GM19455 (cell line): ENCODE data around the gene NDE1.
"Not testable (repeated sequence)": the region's sequence is repeated elsewhere in the genome, so short reads cannot be mapped to it uniquely, and the experiment has no call there.

ENCODE experiments used
- ATAC-seq: cut with Tn5 transposase; IDR thresholded peaks from one replicate; pipeline ENCODE4 v1.9.1; 2021; ENCODE audit not compliant: unreplicated experiment

NDE1 gene

DNA sequence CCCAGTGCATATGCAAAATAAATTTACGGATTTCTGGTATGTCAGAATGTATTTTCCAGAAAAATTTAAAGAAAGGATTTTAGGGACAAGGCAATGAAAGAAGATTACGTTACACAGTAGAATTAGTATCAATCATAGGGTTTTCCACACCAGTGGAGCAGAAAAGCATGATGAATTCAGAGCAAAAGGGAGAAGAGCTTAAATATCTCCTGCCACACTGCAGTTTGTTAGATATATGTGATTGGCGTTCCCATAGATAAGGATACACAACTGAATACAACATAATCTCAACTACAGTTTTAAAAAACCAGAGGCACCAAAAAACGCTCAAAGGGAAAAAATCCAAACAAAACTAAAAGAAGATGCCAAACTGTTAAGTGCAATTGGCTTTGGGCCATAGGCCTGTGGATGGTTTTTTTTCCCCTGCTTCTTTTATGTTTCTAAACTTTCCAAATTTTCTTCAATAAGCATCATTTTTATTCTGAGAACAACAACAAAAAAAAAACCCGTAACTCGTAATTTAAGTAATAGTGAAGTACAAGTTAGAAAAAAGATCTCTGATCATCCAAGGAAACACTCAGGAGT lies 29.3 kb upstream of the NDE1 start:
- no peak for ATAC-seq

DNA sequence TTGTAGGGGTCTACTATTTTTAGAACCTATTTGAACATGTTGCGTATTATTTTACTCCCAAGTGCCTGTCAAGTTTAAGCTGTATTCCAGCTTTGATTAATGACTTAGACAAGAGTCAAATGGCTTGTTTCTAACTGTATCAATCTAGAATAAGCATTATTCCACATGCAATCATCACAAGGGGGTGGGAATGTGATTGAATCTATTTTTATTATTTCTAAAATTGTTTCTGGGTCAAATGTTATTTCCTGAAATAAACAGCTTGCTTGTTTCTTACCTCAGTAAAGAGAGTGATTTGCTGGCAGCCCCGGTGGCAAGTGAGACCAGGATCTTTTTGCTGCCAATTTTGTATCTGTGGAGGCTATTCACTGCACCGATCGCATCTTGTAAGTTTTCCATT lies 28.6 kb upstream of the NDE1 start:
- no peak for ATAC-seq

DNA sequence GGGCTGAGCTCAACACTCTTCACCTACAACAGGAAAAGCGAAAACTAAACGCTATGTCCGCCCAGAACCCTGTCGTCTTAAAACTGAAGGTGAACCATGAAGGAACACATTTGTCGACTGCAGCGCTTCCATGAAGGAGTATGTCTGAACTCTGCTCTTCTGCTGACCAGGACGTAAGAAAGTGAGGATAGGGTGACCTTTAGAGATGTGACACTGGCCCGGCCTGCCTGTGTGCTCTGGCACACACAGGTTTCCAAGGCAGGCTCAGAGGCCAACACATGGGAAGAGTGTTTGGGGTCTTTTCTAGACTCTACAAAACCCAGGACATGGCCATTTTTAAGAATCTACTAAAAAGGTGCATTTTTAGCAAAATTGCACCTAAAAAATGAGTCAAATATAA lies 28.2 kb upstream of the NDE1 start:
- no peak for ATAC-seq

DNA sequence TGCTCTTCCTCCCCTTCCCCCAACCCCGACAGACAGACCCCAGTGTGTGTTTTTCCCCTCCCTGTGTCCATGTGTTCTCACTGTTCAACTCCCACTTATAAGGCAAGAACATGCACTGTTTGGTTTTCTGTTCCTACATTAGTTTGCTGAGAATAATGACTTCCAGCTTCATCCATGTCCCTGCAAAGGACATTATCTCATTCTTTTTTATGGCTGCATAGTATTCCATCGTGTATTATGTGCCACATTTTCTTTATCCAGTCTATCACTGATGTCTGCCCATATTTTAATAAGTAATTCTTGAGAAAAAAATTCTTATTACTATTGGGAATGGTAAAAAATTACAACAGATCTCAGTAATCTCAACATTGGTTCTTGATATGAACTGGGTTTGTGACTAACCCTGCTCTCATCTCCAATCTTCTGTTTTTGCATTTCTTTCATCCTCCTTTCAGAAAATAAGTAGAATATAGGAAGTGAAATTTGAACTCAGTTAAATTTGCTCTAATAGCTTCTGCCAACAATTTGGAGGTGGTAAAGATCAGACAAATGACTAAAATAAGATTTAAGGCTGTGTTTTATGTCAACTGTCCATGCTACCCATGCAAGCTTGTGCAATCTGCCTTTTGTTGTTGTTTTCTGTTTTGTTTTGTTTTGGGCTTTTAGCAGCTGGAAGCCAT lies 18.2 kb upstream of the NDE1 start:
- ATAC-seq, result no peak

DNA sequence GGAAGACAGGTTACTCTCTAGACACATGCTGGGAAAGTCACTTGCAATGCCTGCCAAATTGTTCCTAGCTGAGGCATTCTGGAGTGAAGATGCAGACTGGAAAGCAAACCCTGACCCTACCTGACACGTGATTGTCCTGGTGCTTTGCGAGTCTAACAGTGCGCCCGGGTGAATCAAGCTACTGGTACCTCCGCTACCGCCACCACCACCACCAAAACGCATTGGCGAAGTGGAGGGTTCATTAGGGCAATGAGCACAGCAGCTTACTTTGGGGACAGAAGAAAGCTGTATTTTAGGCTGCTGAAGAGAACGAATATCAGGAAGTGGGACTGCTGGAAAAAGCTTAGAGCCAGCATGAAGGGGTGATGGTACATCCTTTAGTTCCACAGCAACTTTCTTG lies 14.1 kb upstream of the NDE1 start:
- no peak for ATAC-seq

DNA sequence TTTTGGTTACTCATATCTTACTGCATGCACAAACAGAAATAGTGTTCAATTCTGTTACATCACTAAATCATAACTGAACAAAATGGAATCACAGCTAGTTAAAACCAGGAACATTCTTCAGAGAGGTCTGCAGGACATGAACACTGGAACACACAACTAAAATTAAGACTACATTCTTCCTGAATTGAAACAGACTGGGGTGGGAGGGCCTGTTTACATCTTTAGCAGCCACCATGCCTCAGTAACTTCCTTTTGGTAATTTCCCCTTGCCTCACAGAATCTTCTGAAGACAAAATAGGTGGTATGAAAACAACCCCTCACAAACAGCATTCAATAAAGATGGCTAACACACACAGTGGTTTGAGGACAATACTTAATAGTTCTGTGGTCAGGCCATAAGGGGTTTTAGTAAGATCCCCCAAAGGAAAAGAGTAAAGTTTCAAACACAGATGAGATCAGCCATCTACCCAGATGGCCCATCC lies 13.6 kb upstream of the NDE1 start:
- no peak for ATAC-seq

DNA sequence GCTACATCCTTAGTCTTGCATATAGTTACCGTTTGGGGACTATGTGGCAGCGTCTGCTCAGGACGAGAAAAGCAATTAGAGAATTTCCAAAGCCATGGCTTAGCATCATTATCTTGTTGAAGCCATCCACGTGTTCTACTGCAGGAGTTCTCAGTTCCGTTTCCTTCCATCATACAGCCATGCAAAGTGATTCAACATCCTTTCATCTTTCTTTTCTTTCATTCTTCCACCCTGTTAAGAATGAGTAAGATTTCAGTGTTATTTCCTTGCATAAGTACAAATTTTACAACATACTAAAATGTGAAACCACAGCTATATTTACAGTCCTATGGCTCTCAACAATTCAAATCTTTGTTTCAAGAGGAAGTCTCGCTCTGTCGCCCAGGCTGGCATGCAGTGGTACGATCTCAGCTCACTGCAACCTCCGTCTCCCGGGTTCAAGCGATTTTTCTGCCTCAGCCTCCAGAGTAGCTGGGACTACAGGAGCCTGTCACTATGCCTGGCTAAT lies 10.9 kb upstream of the NDE1 start:
- no peak for ATAC-seq

DNA sequence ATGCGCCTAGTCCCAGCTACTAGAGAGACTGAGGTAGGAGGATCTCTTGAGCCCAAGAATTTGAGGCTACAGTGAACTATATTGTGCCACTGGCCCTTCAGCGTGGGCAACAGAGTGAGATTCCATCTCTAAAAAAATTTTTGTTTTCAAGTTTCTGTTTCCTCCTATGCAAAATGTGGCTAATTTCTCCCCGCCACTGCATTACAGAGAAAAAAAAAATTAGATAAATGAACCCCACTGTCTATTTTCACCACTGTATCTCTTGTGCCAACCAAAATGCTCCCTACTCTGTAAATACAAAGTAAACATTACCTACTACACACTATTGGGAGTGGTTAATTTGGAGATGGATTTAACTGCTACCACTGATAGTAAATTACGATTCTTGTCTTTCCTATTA lies 9.1 kb upstream of the NDE1 start:
- no peak for ATAC-seq

DNA sequence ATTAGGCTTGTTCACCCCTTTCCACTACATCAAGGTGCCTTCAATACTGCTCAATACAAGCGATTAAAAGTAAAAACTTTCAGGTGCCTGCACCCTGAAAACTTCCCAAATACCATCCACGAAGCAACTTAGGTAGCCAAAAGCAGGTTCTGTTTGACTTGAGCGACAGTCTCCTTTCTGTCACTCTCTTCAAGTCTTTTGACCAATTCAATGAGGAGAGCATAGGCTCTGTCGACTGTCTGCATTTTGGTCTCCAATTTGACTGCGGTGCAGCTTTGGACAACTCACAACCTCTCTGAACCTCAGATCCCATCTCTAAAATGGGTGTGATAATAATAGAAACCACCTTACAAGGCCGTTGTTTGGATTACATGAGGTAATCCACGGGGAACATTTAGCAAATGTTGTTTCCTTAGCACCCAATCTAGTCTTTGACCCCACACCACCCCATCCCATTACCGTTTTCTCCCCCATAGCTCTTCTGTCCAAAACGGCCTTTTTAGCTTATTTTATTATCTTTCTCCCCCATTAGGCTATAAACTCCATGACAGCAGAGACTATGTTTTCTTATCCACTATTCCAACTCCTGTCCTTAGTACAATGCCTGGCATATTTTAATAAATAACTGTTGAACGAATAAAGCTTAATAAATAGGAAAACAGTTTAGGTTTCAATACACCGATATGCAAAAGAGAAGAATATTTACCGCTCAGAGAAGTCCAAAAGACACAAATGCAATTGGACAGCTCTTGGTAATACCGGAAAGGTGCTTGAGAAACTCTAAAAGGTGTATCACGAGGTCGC lies 8.1 kb upstream of the NDE1 start:
- no peak for ATAC-seq

DNA sequence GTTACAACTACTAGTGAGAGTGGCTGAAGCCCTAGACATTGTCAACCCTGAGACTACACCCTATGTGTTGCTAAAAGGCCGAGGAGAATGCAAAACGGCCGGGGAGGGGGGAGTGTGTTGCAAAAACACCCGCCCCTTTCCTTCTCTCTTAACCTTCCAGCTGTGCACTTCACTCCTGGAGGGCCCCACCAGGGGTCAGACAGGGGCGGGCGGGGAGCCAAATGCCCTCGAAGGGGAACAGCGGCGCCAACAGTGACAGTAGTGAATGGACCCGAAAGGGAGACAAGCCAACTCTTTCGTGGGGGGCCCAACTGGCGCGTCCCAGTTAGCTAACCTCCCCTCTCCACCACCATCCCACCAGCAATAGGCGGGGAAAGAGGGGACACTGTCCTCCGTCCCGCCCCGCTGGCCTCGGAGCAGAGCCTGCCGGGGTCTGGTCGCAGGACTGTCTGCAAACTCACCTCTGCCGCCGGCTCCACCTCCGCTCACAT lies 7.4 kb upstream of the NDE1 start:
- ATAC-seq, result peak; percentile 53

DNA sequence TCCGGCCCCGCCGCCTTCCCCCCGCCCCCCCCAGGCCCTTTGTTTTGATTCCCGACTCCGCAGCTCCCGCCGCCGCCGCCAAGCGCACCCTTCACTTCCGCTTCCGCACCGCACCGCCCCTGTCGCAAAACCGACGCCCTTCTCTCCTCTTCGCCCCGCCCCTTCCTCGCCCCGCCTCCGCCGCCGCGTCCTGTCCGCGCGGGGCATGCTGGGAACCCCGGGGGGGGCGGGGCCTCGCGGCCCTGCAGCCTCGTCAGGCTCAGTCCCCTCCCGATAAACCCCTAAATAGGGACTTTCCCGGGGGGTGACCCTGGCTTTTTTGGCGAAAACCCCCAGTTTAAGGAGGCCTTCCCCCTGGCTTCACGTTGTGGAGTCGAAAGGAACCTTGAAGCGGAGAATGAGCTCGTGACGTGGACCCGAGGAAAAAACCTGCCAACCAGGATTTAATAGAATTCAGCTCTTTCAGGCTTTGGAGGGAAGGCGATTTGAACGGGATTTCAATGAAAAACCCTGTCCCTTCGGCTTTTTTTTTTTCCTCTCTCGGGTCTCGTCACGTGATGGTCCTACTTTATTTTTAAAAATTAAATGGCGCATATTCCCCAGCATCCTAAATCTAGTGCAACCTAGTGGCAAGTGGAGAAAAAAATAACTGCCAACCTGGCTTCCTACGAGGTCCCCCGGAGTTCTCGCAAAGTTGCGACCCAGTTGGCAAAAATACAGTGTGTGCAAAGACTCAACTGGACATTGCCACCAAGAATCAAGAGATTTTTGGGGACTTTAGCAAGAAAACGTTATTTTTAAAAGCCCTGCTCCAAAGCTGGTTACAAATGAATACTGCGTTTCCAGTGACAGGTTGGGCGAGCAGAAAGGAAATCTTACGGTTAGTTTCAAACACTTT lies 6.7 kb upstream of the NDE1 start, which contains the start of gene MARF1:
Gene MARF1, minus strand, starts transcription at position 107 of the 898 bp plus-strand sequence. CDS start 3,921 bp downstream, outside the sequence.
- ATAC-seq, result peak; percentile 43

DNA sequence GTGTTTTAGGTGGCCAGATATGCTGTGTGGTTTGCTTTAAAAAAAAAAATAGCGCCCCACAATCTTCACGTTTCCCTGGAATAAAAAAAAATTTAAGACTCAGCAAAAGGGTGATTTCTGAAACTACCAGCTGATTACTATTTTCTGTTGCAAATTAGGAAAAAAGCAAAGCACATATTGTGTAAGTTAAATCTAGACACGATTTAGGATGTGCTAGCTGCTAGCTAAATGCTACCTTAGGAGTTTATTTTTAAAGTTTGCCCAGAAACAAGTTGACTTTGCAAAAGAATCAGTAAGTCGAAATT lies 6.1 kb upstream of the NDE1 start:
- no peak for ATAC-seq

DNA sequence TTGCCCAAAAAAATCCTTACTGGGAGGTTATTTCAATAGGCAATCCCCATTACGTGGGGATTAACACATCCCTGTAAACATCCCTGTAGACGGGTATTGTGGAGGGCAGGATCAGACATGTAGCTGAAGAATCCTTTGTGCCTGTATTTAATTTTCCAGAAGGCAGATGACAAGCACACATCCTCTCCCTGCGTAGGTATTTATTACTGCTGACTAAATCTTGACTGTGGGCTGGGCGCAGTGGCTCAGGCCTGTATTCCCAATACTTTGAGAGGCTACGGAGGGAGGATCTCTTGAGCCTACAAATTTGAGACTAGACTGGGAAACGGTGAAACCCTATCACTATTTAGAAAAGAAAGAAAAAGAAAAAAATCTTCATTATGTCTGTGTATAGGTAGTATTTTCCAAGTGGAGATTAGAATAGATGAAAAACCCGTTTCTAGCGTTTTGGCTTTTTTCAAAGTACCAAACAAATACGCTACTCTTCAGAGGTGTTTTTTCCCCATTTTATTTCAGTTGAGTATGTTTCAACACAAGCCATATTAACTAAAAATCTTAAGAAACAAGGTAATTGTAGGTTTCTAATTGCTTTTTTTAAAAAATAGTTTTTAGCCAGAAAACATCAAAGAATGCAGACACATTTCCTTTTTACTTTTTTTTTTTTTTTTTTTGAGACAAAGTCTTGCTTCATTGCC lies 5.6 kb upstream of the NDE1 start:
- ATAC-seq, result no peak

DNA sequence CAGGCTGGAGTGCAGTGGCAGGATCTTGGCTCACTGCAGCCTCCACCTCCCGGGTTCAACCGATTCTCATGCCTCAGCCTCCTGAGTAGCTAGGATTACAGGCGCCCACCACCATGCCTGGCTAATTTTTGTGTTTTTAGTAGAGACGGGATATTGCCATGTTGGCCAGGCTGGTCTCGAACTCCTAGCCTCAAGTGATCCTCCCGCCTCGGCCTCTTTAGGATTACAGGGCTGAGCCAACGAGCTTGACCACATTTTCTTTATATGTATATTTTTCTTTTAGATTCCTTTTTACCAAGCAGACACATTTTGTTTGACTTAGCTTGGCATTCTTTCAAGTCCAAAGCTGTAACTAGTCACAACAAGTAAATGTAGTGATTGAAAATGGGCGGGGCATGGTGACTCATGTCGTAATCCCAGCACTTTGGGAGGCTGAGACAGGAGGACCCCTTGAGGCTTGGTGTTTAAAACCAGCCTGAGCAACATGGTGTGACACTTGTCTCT lies 5.0 kb upstream of the NDE1 start:
- ATAC-seq, result not testable (repeated sequence)

DNA sequence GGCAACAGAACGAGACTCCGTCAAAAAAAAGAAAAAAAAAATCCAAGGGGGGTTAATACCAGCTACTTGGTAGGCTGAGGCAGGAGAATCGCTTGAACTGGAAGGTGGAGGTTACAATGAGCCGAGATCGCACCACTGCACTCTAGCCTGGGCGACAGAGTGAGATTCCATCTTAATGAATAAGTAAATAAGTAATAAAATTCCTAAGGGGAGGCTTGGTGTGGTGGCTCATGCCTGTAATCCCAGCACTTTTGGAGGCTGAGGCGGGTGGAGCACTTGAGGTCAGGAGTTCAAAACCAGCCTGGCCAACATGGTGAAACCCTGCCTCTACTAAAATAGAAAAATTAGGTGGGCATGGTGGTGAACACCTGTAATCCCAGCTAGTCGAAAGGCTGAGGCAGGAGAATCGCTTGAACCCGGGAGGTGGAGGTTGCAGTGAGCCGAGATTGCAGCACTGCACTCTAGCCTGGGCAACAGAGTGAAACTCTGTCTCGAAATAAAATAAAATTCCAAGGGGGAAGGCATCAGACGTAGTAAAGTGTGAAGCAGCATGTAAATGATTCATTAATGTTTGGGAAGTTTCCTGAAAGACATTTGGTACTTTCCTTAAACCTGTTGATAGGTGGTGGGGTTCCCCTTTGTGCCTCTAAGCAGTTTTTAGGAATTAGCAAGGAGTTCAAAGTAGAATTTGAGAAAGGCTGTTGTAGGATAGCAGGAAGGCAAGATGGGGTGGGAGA lies 3.3 kb upstream of the NDE1 start:
- ATAC-seq, result not testable (repeated sequence)

DNA sequence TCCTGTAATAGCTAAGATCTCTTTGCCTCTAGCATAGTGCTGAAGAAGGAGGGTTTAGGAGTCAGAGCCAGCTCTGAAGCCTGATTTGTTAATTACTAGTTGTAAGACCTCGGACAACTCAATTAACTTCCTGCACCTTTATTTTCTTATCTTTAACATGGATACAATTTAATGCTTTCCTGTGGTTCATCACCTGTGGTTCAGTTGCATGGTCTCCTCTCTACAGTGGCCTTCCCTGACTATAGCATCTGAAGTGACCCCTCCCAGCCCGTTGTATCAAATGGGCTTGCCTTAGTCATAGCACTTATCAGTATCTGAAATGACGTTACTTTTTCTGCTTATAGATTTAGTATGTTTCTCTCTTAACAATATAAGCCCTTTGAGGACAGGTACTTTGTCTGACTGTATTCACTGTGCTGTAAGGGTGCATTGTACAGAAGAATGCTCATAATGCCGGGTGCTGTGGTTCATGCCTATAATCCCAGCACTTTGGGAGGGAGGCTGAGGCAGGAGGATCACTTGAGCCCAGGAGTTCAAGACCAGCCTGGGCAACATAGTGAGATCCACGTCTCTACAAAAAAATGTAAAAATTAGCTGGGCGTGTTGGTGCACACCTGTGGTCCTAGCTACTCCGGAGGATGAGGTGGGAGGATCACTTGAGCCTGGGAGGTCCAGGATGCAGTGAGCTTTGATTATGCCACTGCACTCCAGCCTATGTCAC lies 2.6 kb upstream of the NDE1 start:
- ATAC-seq, result no peak

DNA sequence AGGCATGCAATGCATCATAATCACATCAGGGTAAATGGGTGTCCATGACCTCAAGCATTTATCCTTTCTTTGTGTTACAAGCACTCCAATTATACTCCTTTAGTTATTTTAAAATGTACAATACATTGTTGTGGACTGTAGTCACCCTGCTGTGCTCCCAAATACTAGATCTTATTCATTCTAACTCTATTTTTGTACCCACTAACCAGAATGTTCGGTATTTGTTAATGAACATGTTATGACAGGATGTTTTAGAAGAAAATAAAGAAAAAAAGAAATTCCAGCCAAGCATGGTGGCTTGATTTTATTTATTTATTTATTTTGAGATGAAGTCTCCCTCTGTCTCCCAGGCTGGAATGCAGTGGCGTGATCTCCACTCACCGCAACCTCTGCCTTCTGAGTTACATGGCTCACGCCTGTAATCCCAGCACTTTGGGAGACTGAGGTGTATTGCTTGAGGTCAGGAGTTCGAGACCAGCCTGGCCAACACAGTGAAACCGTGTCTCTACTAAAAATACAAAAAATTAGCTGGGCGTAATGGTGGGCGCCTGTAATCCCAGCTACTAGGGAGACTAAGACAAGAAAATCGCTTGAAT lies 1.8 kb upstream of the NDE1 start:
- no peak for ATAC-seq

DNA sequence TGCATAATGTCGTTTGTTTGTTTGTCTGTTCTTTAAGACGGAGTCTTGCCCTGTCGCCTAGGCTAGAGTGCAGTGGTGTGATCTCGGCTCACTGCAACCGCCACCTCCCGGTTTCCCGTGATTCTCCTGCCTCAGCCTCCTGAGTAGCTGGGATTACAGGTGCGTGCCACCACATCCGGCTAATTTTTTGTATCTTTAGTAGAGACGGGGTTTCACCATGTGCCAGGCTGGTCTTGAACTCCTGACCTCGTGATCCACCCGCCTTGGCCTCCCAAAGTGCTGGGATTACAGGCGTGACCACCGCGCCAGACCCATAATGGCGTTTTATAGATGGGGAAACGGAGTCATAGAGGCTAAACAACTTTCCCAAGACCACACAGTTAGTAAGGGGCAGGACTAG lies 734 bp upstream of the NDE1 start:
- not testable (repeated sequence) for ATAC-seq
